ENCODE measurements around the gene INVS. TPM values are rescaled to one million over a fixed set of nuclear protein-coding genes. Genes with fewer than 3 reads are reported as not detected.

INVS gene
- total and polyA plus RNA-seq, 2 of the 13 experiments (the other 11 are each of a cell fraction or from before 2014, with no cell fraction given): 11.3 to 16.3 TPM

DNA sequence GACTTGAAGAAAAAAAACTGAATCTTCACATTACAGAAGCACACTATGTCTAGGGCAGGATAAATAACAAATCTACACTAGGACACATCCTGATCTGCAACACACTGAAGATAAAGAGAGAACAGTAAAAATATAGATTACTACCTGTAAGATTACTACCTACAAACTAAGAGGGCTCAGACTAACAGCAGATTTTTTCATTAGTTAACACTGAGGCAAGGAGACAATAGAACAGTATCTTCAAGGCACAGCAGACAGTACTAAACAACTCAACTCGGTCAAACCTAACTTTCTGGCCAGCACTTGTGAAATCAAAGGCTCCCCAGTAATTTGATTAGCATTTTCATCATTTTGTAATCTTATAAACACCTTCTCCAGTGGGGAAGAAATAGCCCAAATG lies 207.2 kb downstream of the INVS start:
- H3K27ac ChIP-seq (ENCODE audit: extremely low read length, insufficient read depth, low read length): no peak overlapping the region
- CTCF ChIA-PET (ENCODE audit: low intra/inter-chr PET ratio, low total read pairs): no interaction called here
- TF ChIP-seq, protein P1, sequence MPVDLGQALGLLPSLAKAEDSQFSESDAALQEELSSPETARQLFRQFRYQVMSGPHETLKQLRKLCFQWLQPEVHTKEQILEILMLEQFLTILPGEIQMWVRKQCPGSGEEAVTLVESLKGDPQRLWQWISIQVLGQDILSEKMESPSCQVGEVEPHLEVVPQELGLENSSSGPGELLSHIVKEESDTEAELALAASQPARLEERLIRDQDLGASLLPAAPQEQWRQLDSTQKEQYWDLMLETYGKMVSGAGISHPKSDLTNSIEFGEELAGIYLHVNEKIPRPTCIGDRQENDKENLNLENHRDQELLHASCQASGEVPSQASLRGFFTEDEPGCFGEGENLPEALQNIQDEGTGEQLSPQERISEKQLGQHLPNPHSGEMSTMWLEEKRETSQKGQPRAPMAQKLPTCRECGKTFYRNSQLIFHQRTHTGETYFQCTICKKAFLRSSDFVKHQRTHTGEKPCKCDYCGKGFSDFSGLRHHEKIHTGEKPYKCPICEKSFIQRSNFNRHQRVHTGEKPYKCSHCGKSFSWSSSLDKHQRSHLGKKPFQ (CRISPR knock-in tag; IDR thresholded peaks at IDR 0.05; ENCODE audit: insufficient replicate concordance): no peak
- TF ChIP-seq TBX2 (CRISPR knock-in tag; IDR thresholded peaks at IDR 0.05; ENCODE audit: borderline replicate concordance) (no peak), PRMT3 (CRISPR knock-in tag; IDR thresholded peaks at IDR 0.05; ENCODE audit: borderline replicate concordance, low read depth) (no peak), BCL6 (CRISPR knock-in tag; IDR thresholded peaks at IDR 0.05) (no peak), RFX3 (CRISPR knock-in tag; IDR thresholded peaks at IDR 0.05) (no peak), MED8 (CRISPR knock-in tag; IDR thresholded peaks at IDR 0.05; ENCODE audit: insufficient replicate concordance) (no peak), RBM22 (optimal IDR thresholded peaks at IDR 0.05; ENCODE audit: low read length) (peak; percentile 54), ARNT (IDR thresholded peaks at IDR 0.05) (no peak), ZNF317 (CRISPR knock-in tag; IDR thresholded peaks at IDR 0.05) (peak; percentile 96), ZBTB7B (CRISPR knock-in tag; IDR thresholded peaks at IDR 0.05) (no peak), PAF1 (CRISPR knock-in tag; IDR thresholded peaks at IDR 0.05) (no peak), ZNF326 (CRISPR knock-in tag; IDR thresholded peaks at IDR 0.05; ENCODE audit: borderline replicate concordance) (no peak), SMAD9 (CRISPR knock-in tag; IDR thresholded peaks at IDR 0.05) (no peak)
- TF ChIP-seq, protein P2, sequence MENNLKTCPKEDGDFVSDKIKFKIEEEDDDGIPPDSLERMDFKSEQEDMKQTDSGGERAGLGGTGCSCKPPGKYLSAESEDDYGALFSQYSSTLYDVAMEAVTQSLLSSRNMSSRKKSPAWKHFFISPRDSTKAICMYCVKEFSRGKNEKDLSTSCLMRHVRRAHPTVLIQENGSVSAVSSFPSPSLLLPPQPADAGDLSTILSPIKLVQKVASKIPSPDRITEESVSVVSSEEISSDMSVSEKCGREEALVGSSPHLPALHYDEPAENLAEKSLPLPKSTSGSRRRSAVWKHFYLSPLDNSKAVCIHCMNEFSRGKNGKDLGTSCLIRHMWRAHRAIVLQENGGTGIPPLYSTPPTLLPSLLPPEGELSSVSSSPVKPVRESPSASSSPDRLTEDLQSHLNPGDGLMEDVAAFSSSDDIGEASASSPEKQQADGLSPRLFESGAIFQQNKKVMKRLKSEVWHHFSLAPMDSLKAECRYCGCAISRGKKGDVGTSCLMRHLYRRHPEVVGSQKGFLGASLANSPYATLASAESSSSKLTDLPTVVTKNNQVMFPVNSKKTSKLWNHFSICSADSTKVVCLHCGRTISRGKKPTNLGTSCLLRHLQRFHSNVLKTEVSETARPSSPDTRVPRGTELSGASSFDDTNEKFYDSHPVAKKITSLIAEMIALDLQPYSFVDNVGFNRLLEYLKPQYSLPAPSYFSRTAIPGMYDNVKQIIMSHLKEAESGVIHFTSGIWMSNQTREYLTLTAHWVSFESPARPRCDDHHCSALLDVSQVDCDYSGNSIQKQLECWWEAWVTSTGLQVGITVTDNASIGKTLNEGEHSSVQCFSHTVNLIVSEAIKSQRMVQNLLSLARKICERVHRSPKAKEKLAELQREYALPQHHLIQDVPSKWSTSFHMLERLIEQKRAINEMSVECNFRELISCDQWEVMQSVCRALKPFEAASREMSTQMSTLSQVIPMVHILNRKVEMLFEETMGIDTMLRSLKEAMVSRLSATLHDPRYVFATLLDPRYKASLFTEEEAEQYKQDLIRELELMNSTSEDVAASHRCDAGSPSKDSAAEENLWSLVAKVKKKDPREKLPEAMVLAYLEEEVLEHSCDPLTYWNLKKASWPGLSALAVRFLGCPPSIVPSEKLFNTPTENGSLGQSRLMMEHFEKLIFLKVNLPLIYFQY (CRISPR knock-in tag; IDR thresholded peaks at IDR 0.05; ENCODE audit: borderline replicate concordance): no peak
- TF ChIP-seq, protein P3, sequence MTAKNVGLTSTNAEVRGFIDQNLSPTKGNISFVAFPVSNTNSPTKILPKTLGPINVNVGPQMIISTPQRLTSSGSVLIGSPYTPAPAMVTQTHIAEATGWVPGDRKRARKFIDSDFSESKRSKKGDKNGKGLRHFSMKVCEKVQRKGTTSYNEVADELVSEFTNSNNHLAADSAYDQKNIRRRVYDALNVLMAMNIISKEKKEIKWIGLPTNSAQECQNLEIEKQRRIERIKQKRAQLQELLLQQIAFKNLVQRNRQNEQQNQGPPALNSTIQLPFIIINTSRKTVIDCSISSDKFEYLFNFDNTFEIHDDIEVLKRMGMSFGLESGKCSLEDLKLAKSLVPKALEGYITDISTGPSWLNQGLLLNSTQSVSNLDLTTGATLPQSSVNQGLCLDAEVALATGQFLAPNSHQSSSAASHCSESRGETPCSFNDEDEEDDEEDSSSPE (CRISPR knock-in tag; IDR thresholded peaks at IDR 0.05): no peak
- TF ChIP-seq, protein P4, sequence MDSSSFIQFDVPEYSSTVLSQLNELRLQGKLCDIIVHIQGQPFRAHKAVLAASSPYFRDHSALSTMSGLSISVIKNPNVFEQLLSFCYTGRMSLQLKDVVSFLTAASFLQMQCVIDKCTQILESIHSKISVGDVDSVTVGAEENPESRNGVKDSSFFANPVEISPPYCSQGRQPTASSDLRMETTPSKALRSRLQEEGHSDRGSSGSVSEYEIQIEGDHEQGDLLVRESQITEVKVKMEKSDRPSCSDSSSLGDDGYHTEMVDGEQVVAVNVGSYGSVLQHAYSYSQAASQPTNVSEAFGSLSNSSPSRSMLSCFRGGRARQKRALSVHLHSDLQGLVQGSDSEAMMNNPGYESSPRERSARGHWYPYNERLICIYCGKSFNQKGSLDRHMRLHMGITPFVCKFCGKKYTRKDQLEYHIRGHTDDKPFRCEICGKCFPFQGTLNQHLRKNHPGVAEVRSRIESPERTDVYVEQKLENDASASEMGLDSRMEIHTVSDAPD (CRISPR knock-in tag; IDR thresholded peaks at IDR 0.05): no peak
- POLR2A ChIA-PET: no interaction called here
- H3K4me1 ChIP-seq (ENCODE audit: insufficient read depth, low read length): peaks cover 12% of the 10 kb centered on the region; the same call in 1 of the 2 replicates
- H3K36me3 ChIP-seq (replicated peaks in 1 of 2; ENCODE audit: control insufficient read depth in 1 of 2, insufficient read depth in 2 of 2, low read length in 2 of 2): peaks cover 15 to 68% of the 10 kb centered on the region in 2 experiments
- no peak overlapping the region for H2AFZ ChIP-seq (ENCODE audit: low read length)
- H3K9me3 ChIP-seq (ENCODE audit: low read length): no peaks in the 10 kb centered on the region
- WGBS (ENCODE audit: low lambda C conversion rate): 93% methylated on average over 1 of the region's 1 CpG
- in situ Hi-C loops (cut with HindIII; ENCODE audit: extremely low pct_ligation_motif_present, low pct_unique_long_range_greater_than_20kb) (loop anchor here (25.0 kb wide), 1 partner anchor 269 kb away; no protein-coding TSS in a partner anchor), intact Hi-C loops (cut with micrococcal nuclease; ENCODE audit: unreplicated experiment) (no loop called here)
- FAIRE-seq (no peak), DNase-seq (ENCODE audit: low spot score) (no peak), ATAC-seq (no peak)
- H3K9ac ChIP-seq (ENCODE audit: insufficient read depth, low read depth, low read length): no peak overlapping the region
- H4K20me1 ChIP-seq (ENCODE audit: insufficient read depth, low read length): peaks cover 5% of the 10 kb centered on the region; the same call in 1 of the 2 replicates
- H3K4me2 ChIP-seq (ENCODE audit: low read depth, low read length): no peak overlapping the region
- H3K79me2 ChIP-seq (ENCODE audit: insufficient read depth, low read length): peaks cover 11% of the 10 kb centered on the region
- no peaks in the 10 kb centered on the region for H3K27me3 ChIP-seq (ENCODE audit: control insufficient read depth in 1 of 2, insufficient read depth in 2 of 2, low read length in 2 of 2)
- BruUV-seq (replicated peaks): TSS peak; percentile 11
- no peak overlapping the region for H3K4me3 ChIP-seq (replicated peaks in 1 of 3; ENCODE audit: insufficient read depth in 1 of 3, low read depth in 2 of 3, low read length in 3 of 3)

All from HepG2 (cell line).